DND-41 (cell line): ENCODE data around the gene G3BP1.

Experiments
- CTCF ChIP-seq: IDR thresholded peaks from 2 replicates; pipeline ENCODE4 v1.5.1; 2012; ENCODE audit warnings: borderline replicate concordance, low read length, moderate library complexity, mild to moderate bottlenecking; ENCODE audit not compliant: poor library complexity, severe bottlenecking; ENCODE audit errors: extremely low read depth
- EZH2 ChIP-seq: IDR thresholded peaks from 3 replicates; pipeline ENCODE4 v1.6.1; 2012; ENCODE audit warnings: borderline replicate concordance, low read depth, mild to moderate bottlenecking, moderate library complexity, low read length, inconsistent platforms; ENCODE audit not compliant: severe bottlenecking

- no peak for TF ChIP-seq EZH2
- peak; percentile 60 for TF ChIP-seq CTCF
Measured at GRCh38 chr5:151771259-151772028, at the start of gene G3BP1.
